Measurements from ENCODE around the gene CACNA1C. TPM values are rescaled to one million over a fixed set of nuclear protein-coding genes. Genes with fewer than 3 reads are reported as not detected.

The CACNA1C gene
- total RNA-seq, 1 experiment from 2014 or later = 1.1 TPM

DNA sequence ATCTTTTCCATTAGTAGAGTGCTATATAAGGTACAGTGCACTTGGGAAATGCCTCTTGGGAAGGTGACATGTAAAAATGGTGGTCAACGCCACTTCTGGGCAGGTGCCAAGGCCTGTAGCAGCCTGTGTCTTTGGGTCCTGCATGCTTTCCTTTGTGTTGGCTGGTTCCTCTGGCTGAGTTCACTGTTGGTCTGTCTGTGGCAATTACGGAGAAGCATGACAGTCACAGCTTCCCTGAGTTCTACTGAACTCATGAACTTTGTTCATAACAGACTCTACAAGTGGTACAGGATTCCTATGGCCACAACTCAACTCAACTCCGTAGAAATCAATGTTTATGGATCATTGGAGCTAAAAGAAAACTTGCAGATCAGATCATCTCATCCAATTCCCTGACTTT lies 98.0 kb downstream of the CACNA1C start:
- no peaks in the 10 kb centered on the region for H4K20me1 ChIP-seq (ENCODE audit: control insufficient read depth, insufficient read depth, insufficient read length)
- no peaks in the 10 kb centered on the region for H3K23me2 ChIP-seq (ENCODE audit: insufficient read length, low read depth, low read length, poor library complexity, severe bottlenecking)
- no peak overlapping the region for H3K18ac ChIP-seq (ENCODE audit: insufficient read length, low read depth, low read length)
- DNase-seq = no peak
- H3K79me2 ChIP-seq (ENCODE audit: insufficient read depth, low read length) = no peaks in the 10 kb centered on the region
- WGBS (ENCODE audit: extremely low coverage, insufficient read length, low lambda C conversion rate) = no CpG with 5 or more reads among the region's 3 CpGs
- no peak overlapping the region for H2BK15ac ChIP-seq (ENCODE audit: low read depth, low read length)
- H3K79me1 ChIP-seq (ENCODE audit: insufficient read depth, low read depth, low read length, poor library complexity, severe bottlenecking) = no peaks in the 10 kb centered on the region
- Mint-ChIP-seq H3K4me1 (peaks cover 16% of the 10 kb centered on the region in 2 experiments), H3K4me3 (no peak overlapping the region), H3K27ac (peak overlapping the region in 1 of 3 experiments; percentile 37; a peak in 1 of 7 replicates), H3K9me3 (no peaks in the 10 kb centered on the region), H3K36me3 (ENCODE audit: insufficient read depth in 1 of 3, low read depth in 3 of 3) (no peaks in the 10 kb centered on the region), H3K27me3 (ENCODE audit: low read depth) (0 out of 2 replicates have a peak, but pooled peaks cover 3% of the 10 kb centered on the region)
- H3K9ac ChIP-seq (ENCODE audit: extremely low read depth, insufficient read length, low read length) = no peak overlapping the region
- H2BK12ac ChIP-seq (ENCODE audit: insufficient read length, low read depth, low read length) = no peak overlapping the region
- no peak overlapping the region for H2BK5ac ChIP-seq (ENCODE audit: insufficient read length, low read length)
- H3K23ac ChIP-seq (ENCODE audit: insufficient read length, low read depth, low read length) = no peak overlapping the region
- H4K8ac ChIP-seq (replicated peaks; ENCODE audit: insufficient read length, low read depth, low read length) = no peak overlapping the region
- no peak overlapping the region for H4K91ac ChIP-seq (ENCODE audit: insufficient read length, low read depth, low read length)
- no peaks in the 10 kb centered on the region for H3K9me3 ChIP-seq (ENCODE audit: control insufficient read depth, low read depth, low read length)
- H3K4ac ChIP-seq (ENCODE audit: low read depth, low read length) = no peak overlapping the region
- no peak overlapping the region for H3K27ac ChIP-seq (ENCODE audit: insufficient read length, low read depth, low read length)
- no peak overlapping the region for H2BK20ac ChIP-seq (ENCODE audit: low read depth, low read length, poor library complexity, severe bottlenecking)
- peaks cover 1% of the 10 kb centered on the region; the same call in 1 of the 2 replicates for H3K4me1 ChIP-seq (ENCODE audit: insufficient read depth, low read length)
- H4K5ac ChIP-seq (ENCODE audit: insufficient read length, low read depth, low read length) = no peak overlapping the region
- H2AFZ ChIP-seq (ENCODE audit: low read length) = no peak overlapping the region
- H2AK5ac ChIP-seq (ENCODE audit: insufficient read length, low read length) = no peak overlapping the region
- no peak overlapping the region for H3K56ac ChIP-seq (ENCODE audit: insufficient read length, low read depth, low read length)
- no peak overlapping the region for H3K14ac ChIP-seq (ENCODE audit: insufficient read depth, low read length)
- H2BK120ac ChIP-seq (ENCODE audit: low read depth, low read length, poor library complexity, severe bottlenecking) = no peak overlapping the region
- no peaks in the 10 kb centered on the region for H3K27me3 ChIP-seq (ENCODE audit: insufficient read depth, low read length)
- H3K4me2 ChIP-seq (ENCODE audit: insufficient read depth, insufficient read length, low read length) = no peak overlapping the region
- TF ChIP-seq CTCF (conservative IDR thresholded peaks at IDR 0.05) = no peak
- no peak overlapping the region for H3T11ph ChIP-seq (ENCODE audit: low read length)

Measured in H9 (cell line).